ENCODE data around the gene LSR. TPM values are rescaled to one million over a fixed set of nuclear protein-coding genes. Genes with fewer than 3 reads are reported as not detected.

LSR gene
- total RNA-seq, 2 experiments from 2014 or later = 13.2 to 13.3 TPM

GRCh38 chr19:35256566-35256965 is 7.8 kb downstream of the LSR start:
- no peaks in the 10 kb centered on the region for H3K9me3 Mint-ChIP-seq
- no peak overlapping the region for H3K4me3 Mint-ChIP-seq
- ChIA-PET CTCF (interaction anchor here (1.5 kb wide), 1 partner anchor 51 kb away, joined by 3 read pairs; no protein-coding TSS in a partner anchor), POLR2A (interaction anchor here (1.0 to 1.7 kb wide), 3 partner anchors 11 to 84 kb away, joined by 3 to 5 read pairs (median 4); no protein-coding TSS in a partner anchor)
- no peak overlapping the region for H3K27ac Mint-ChIP-seq
- peaks cover 5% of the 10 kb centered on the region for H3K36me3 Mint-ChIP-seq (ENCODE audit: low read depth)
- H3K27me3 Mint-ChIP-seq = no peaks in the 10 kb centered on the region
- peaks cover 7% of the 10 kb centered on the region for H3K4me1 Mint-ChIP-seq
- DNase-seq = no peak

GRCh38 chr19:35257113-35257461 is 8.3 kb downstream of the LSR start:
- H3K9me3 Mint-ChIP-seq = no peaks in the 10 kb centered on the region
- DNase-seq = peak; percentile 13
- CTCF ChIA-PET = interaction anchor here (1.5 kb wide), 1 partner anchor 51 kb away, joined by 3 read pairs; no protein-coding TSS in a partner anchor

GRCh38 chr19:35260694-35261304 is 12.0 kb downstream of the LSR start:
- DNase-seq = peak; percentile 4
- no peak overlapping the region for H3K27ac Mint-ChIP-seq
- H3K4me1 Mint-ChIP-seq = peaks cover 14% of the 10 kb centered on the region
- H3K4me3 Mint-ChIP-seq = no peak overlapping the region
- H3K27me3 Mint-ChIP-seq = no peaks in the 10 kb centered on the region
- no peaks in the 10 kb centered on the region for H3K9me3 Mint-ChIP-seq
- ChIA-PET CTCF (interaction anchor here (0.7 kb wide), 1 partner anchor 119 kb away, joined by 5 read pairs; no protein-coding TSS in a partner anchor), POLR2A (interaction anchor here (0.8 to 1.9 kb wide), 4 partner anchors 10 to 119 kb away, joined by 3 to 7 read pairs (median 3); no protein-coding TSS in a partner anchor)
- H3K36me3 Mint-ChIP-seq (ENCODE audit: low read depth) = peaks cover 5% of the 10 kb centered on the region

More at GRCh38 chr19:35257113-35257461, 8.3 kb downstream of the LSR start:
- Mint-ChIP-seq H3K4me3 (no peak overlapping the region), H3K27me3 (no peaks in the 10 kb centered on the region), H3K27ac (no peak overlapping the region), H3K36me3 (ENCODE audit: low read depth) (peaks cover 4% of the 10 kb centered on the region), H3K4me1 (peaks cover 7% of the 10 kb centered on the region)
- POLR2A ChIA-PET = interaction anchor here (1.0 to 1.7 kb wide), 3 partner anchors 11 to 85 kb away, joined by 3 to 5 read pairs (median 4); no protein-coding TSS in a partner anchor

- peak; percentile 15 for DNase-seq
Observed at GRCh38 chr19:35261356-35262100, 12.7 kb downstream of the LSR start.

GRCh38 chr19:35262101-35262761 is 13.4 kb downstream of the LSR start:
- Mint-ChIP-seq H3K27ac (no peak overlapping the region), H3K27me3 (no peaks in the 10 kb centered on the region), H3K4me3 (no peak overlapping the region), H3K4me1 (peaks cover 22% of the 10 kb centered on the region), H3K36me3 (ENCODE audit: low read depth) (peaks cover 11% of the 10 kb centered on the region), H3K9me3 (no peaks in the 10 kb centered on the region)
- peak; percentile 14 for DNase-seq
- POLR2A ChIA-PET = no interaction called here
- CTCF ChIA-PET = no interaction called here

More at GRCh38 chr19:35261356-35262100, 12.7 kb downstream of the LSR start:
- ChIA-PET POLR2A (interaction anchor here (0.8 to 1.9 kb wide), 3 partner anchors 11 to 120 kb away, joined by 3 to 7 read pairs (median 3); no protein-coding TSS in a partner anchor), CTCF (no interaction called here)
- peaks cover 11% of the 10 kb centered on the region for H3K36me3 Mint-ChIP-seq (ENCODE audit: low read depth)
- no peak overlapping the region for H3K27ac Mint-ChIP-seq
- H3K4me1 Mint-ChIP-seq = peaks cover 22% of the 10 kb centered on the region
- no peak overlapping the region for H3K4me3 Mint-ChIP-seq
- no peaks in the 10 kb centered on the region for H3K9me3 Mint-ChIP-seq
- no peaks in the 10 kb centered on the region for H3K27me3 Mint-ChIP-seq

GRCh38 chr19:35264268-35265125 is 15.7 kb downstream of the LSR start:
- POLR2A ChIA-PET = interaction anchor here (1.2 to 5.0 kb wide), 6 partner anchors 13 to 123 kb away, joined by 3 to 28 read pairs (median 4); partner anchors contain the start of gene FXYD5
- Mint-ChIP-seq H3K27ac (peak overlapping the region; percentile 69), H3K4me3 (no peak overlapping the region), H3K27me3 (no peaks in the 10 kb centered on the region), H3K9me3 (no peaks in the 10 kb centered on the region), H3K36me3 (ENCODE audit: low read depth) (peaks cover 17% of the 10 kb centered on the region), H3K4me1 (peaks cover 17% of the 10 kb centered on the region)
- CTCF ChIA-PET = interaction anchor here (1.3 to 1.4 kb wide), 2 partner anchors 63 to 122 kb away, joined by 3 to 6 read pairs; partner anchors contain the start of gene FXYD7
- DNase-seq = no peak

- ChIA-PET POLR2A (interaction anchor here (1.2 to 5.0 kb wide), 7 partner anchors 14 to 219 kb away, joined by 3 to 28 read pairs (median 4); partner anchors contain the start of gene FXYD5), CTCF (interaction anchor here (1.1 to 1.3 kb wide), 2 partner anchors 30 to 123 kb away, joined by 4 to 6 read pairs; partner anchors contain the start of gene FXYD7)
- no peaks in the 10 kb centered on the region for H3K9me3 Mint-ChIP-seq
- peak overlapping the region; percentile 91 for H3K4me3 Mint-ChIP-seq
- H3K36me3 Mint-ChIP-seq (ENCODE audit: low read depth) = peaks cover 21% of the 10 kb centered on the region
- peaks cover 22% of the 10 kb centered on the region for H3K4me1 Mint-ChIP-seq
- no peaks in the 10 kb centered on the region for H3K27me3 Mint-ChIP-seq
- no peak for DNase-seq
- peak overlapping the region; percentile 63 for H3K27ac Mint-ChIP-seq
Observed at GRCh38 chr19:35265126-35265899, 16.5 kb downstream of the LSR start.

- POLR2A ChIA-PET = interaction anchor here (1.2 to 5.0 kb wide), 3 partner anchors 59 to 220 kb away, joined by 3 to 28 read pairs (median 12); partner anchors contain the start of gene FXYD5
- Mint-ChIP-seq H3K4me3 (peak overlapping the region; percentile 91), H3K9me3 (no peaks in the 10 kb centered on the region), H3K27ac (peak overlapping the region; percentile 71), H3K27me3 (no peaks in the 10 kb centered on the region), H3K36me3 (ENCODE audit: low read depth) (peaks cover 28% of the 10 kb centered on the region), H3K4me1 (peaks cover 27% of the 10 kb centered on the region)
- CTCF ChIA-PET = interaction anchor here (1.1 to 1.3 kb wide), 2 partner anchors 30 to 123 kb away, joined by 4 to 6 read pairs; partner anchors contain the start of gene FXYD7
- no peak for DNase-seq
Observed at GRCh38 chr19:35265900-35266519, 17.2 kb downstream of the LSR start.

GRCh38 chr19:35266520-35267352 is 17.9 kb downstream of the LSR start:
- Mint-ChIP-seq H3K36me3 (ENCODE audit: low read depth) (peaks cover 35% of the 10 kb centered on the region), H3K27ac (peak overlapping the region; percentile 88), H3K4me1 (peaks cover 29% of the 10 kb centered on the region), H3K4me3 (peak overlapping the region; percentile 91), H3K9me3 (no peaks in the 10 kb centered on the region), H3K27me3 (no peaks in the 10 kb centered on the region)
- no peak for DNase-seq
- POLR2A ChIA-PET = interaction anchor here (0.8 to 5.0 kb wide), 4 partner anchors 55 to 221 kb away, joined by 3 to 28 read pairs (median 8); partner anchors contain the start of gene FXYD5
- CTCF ChIA-PET = interaction anchor here (1.1 kb wide), 1 partner anchor 31 kb away, joined by 4 read pairs; no protein-coding TSS in a partner anchor

- Mint-ChIP-seq H3K36me3 (ENCODE audit: low read depth) (peaks cover 42% of the 10 kb centered on the region), H3K27ac (peak overlapping the region; percentile 88), H3K4me3 (peak overlapping the region; percentile 91), H3K27me3 (no peaks in the 10 kb centered on the region), H3K4me1 (peaks cover 31% of the 10 kb centered on the region), H3K9me3 (no peaks in the 10 kb centered on the region)
- ChIA-PET CTCF (interaction anchor here (1.0 to 1.4 kb wide), 2 partner anchors 113 to 126 kb away, joined by 3 to 10 read pairs; partner anchors contain the start of gene FXYD7), POLR2A (interaction anchor here (0.6 to 5.0 kb wide), 10 partner anchors 10 to 131 kb away, joined by 3 to 28 read pairs (median 4); partner anchors contain the start of genes FXYD5 and FXYD7)
- peak; percentile 46 for DNase-seq
Observed at GRCh38 chr19:35267353-35267817, 18.6 kb downstream of the LSR start.

Measured in activated CD4-positive, alpha-beta memory T cell treated with anti-CD3 and anti-CD28 coated beads, Interleukin-2, amount 10 ng/mL, durations not matched to agents 7 days and 5 days (primary cell).